Measurements from ENCODE around the gene PHTF1.

PHTF1 gene

GRCh38 chr1:113662101-113662500 is 97.2 kb downstream of the PHTF1 start:
- DNase-seq: no peak

- peak; percentile 7 for DNase-seq
Observed at GRCh38 chr1:113660088-113660487, 99.2 kb downstream of the PHTF1 start.

- no peak for DNase-seq
Observed at GRCh38 chr1:113659556-113659955, 99.7 kb downstream of the PHTF1 start.

- no peak for DNase-seq
Observed at GRCh38 chr1:113659035-113659434, 100.3 kb downstream of the PHTF1 start.

- no peak for DNase-seq
Observed at GRCh38 chr1:113657556-113658063, 101.7 kb downstream of the PHTF1 start.

GRCh38 chr1:113657126-113657525 is 102.2 kb downstream of the PHTF1 start:
- no peak for DNase-seq

GRCh38 chr1:113654883-113655282 is 104.4 kb downstream of the PHTF1 start:
- DNase-seq: no peak

GRCh38 chr1:113653741-113654140 is 105.5 kb downstream of the PHTF1 start:
- no peak for DNase-seq

GRCh38 chr1:113652771-113653170 is 106.5 kb downstream of the PHTF1 start:
- DNase-seq: peak; percentile 10

- no peak for DNase-seq
Observed at GRCh38 chr1:113648478-113648877, 110.8 kb downstream of the PHTF1 start.

- peak; percentile 60 for DNase-seq
Observed at GRCh38 chr1:113647164-113647563, 112.1 kb downstream of the PHTF1 start.
